ENCODE data around the gene RPS15. TPM values are rescaled to one million over a fixed set of nuclear protein-coding genes. Genes with fewer than 3 reads are reported as not detected.
"Not testable (repeated sequence)": the region's sequence is repeated elsewhere in the genome, so short reads cannot be mapped to it uniquely, and the experiment has no call there.

RPS15 gene
- total and polyA plus RNA-seq, 10 of the 15 experiments (the other 5 are each of a cell fraction or from before 2014, with no cell fraction given), result 559 to 3,158 (median 1,413) TPM

GRCh38 chr19:1437609-1438008 lies 587 bp upstream of the RPS15 start (continued):
- no peak for TF ChIP-seq EGR1 (IDR thresholded peaks at IDR 0.05; ENCODE audit: borderline replicate concordance in 1 of 2, low read depth in 2 of 2, low read length in 2 of 2)
- no peak for TF ChIP-seq CHD4 (IDR thresholded peaks at IDR 0.05)
- no peak for TF ChIP-seq RFX5 (IDR thresholded peaks at IDR 0.05; ENCODE audit: low read depth, low read length)
- TF ChIP-seq CHD1 (IDR thresholded peaks at IDR 0.05; ENCODE audit: low read depth, low read length), result no peak
- no peak for TF ChIP-seq IKZF1 (conservative IDR thresholded peaks at IDR 0.05)
- no peak for TF ChIP-seq JUND (IDR thresholded peaks at IDR 0.05; ENCODE audit: low read depth, low read length)
- TF ChIP-seq KLF5 (IDR thresholded peaks at IDR 0.05; ENCODE audit: partially characterized antibody), result no peak

- in situ Hi-C loops (cut with MboI) (no loop called here), intact Hi-C loops (cut with micrococcal nuclease; ENCODE audit: unreplicated experiment) (no loop called here)
- H3K27me3 ChIP-seq (replicated peaks in 1 of 2; ENCODE audit: control insufficient read depth in 2 of 2, insufficient read depth in 2 of 2, low read length in 1 of 2), result no peaks in the 10 kb centered on the region; a peak in 1 of 4 replicates
- ChIA-PET CTCF (no interaction called here), RAD21 (ENCODE audit: unreplicated experiment) (no interaction called here), SMC1A (ENCODE audit: uncharacterized antibody, unreplicated experiment) (no interaction called here), POLR2A (no interaction called here)
- peak overlapping the region; percentile 86 for H3K9ac ChIP-seq (ENCODE audit: control insufficient read depth, insufficient read depth, low read length)
- H3K79me2 ChIP-seq (ENCODE audit: control insufficient read depth, insufficient read depth, low read length), result peaks cover 30% of the 10 kb centered on the region
- peaks cover 8% of the 10 kb centered on the region for H3K4me1 ChIP-seq (ENCODE audit: control insufficient read depth, insufficient read depth, low read length)
- peaks cover 15 to 26% of the 10 kb centered on the region in 2 experiments for H3K36me3 ChIP-seq (ENCODE audit: control insufficient read depth in 2 of 2, insufficient read depth in 2 of 2, low read length in 1 of 2)
- no peak overlapping the region for H2AFZ ChIP-seq (ENCODE audit: control insufficient read depth, low read depth, low read length)
- TF ChIP-seq, protein P1, sequence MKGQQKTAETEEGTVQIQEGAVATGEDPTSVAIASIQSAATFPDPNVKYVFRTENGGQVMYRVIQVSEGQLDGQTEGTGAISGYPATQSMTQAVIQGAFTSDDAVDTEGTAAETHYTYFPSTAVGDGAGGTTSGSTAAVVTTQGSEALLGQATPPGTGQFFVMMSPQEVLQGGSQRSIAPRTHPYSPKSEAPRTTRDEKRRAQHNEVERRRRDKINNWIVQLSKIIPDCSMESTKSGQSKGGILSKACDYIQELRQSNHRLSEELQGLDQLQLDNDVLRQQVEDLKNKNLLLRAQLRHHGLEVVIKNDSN (IDR thresholded peaks at IDR 0.05; ENCODE audit: borderline replicate concordance, extremely low read length, insufficient read depth, low read depth, low read length), result peak; percentile 60
- TF ChIP-seq SMAD5 (IDR thresholded peaks at IDR 0.05; ENCODE audit: low read depth) (0 out of 2 replicates have a peak, but pooled peaks have one; percentile 15), RAD51 (IDR thresholded peaks at IDR 0.05) (peak; percentile 74; the same call in 1 of the 2 replicates), FOXM1 (IDR thresholded peaks at IDR 0.05; ENCODE audit: low read depth, low read length) (no peak)
- FAIRE-seq, result no peak
- WGBS (ENCODE audit: insufficient coverage, insufficient replicate concordance, low lambda C conversion rate, missing lambda C conversion rate), result under 1% methylated on average over 26 of the region's 26 CpGs
- ATAC-seq, result peak; percentile 32
- H3K4me3 ChIP-seq, result peak overlapping the region; percentile 98
- H3K4me2 ChIP-seq (ENCODE audit: control insufficient read depth, insufficient read depth), result peak overlapping the region; percentile 95; the same call in 1 of the 2 replicates
- no peak for DNase-seq (ENCODE audit: low read depth, low spot score)
- no TSS peak for BruUV-seq (replicated peaks)
- no peaks in the 10 kb centered on the region; the same call in 1 of the 2 replicates for H4K20me1 ChIP-seq (ENCODE audit: control insufficient read depth, insufficient read depth)
- H3K27ac ChIP-seq (ENCODE audit: control insufficient read depth, insufficient read depth), result peak overlapping the region; percentile 93
- no peaks in the 10 kb centered on the region for H3K9me3 ChIP-seq (replicated peaks; ENCODE audit: control insufficient read depth, insufficient read depth, low read length)
Observed at GRCh38 chr19:1438933-1439354, 748 bp downstream of the RPS15 start.

DNA sequence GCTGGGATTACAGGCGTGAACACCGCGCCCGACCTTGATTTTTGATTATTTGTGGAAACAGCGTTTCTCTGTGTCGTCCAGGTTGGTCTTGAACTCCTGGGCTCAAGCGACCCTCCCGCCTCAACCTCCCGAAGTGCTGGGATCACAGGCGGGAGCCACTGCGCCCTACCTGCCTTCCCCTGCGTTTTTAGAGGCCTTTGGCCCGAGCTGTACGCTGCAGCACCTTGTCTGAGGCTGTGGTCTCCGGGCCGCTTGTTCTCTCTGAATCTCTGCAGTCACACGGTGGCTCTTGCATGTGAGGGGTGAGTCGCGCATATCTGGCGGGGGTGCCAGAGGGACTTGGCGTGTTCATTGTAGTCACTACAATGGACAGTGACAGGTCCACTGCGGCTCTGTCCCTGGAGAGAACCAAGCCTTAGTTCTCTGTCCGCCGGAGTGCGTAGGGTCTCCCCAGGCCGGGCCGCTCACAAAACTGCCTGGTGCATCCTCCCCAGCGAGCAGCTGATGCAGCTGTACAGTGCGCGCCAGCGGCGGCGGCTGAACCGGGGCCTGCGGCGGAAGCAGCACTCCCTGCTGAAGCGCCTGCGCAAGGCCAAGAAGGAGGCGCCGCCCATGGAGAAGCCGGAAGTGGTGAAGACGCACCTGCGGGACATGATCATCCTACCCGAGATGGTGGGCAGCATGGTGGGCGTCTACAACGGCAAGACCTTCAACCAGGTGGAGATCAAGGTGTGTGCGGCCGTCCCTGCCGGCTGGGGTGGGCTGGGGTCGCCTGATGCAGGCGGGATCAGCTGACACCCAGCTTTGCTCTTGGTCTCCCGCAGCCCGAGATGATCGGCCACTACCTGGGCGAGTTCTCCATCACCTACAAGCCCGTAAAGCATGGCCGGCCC lies 1.6 kb downstream of the RPS15 start:
- peak overlapping the region; percentile 95 for H3K4me2 ChIP-seq (ENCODE audit: control insufficient read depth, insufficient read depth)
- H3K27ac ChIP-seq (ENCODE audit: control insufficient read depth, insufficient read depth), result peak overlapping the region; percentile 93
- DNase-seq (ENCODE audit: low read depth, low spot score); ATAC-seq; RAD21 ChIA-PET (ENCODE audit: unreplicated experiment); H4K20me1 ChIP-seq (ENCODE audit: control insufficient read depth, insufficient read depth); H3K9me3 ChIP-seq (replicated peaks; ENCODE audit: control insufficient read depth, insufficient read depth, low read length); FAIRE-seq; H3K27me3 ChIP-seq (replicated peaks in 1 of 2; ENCODE audit: control insufficient read depth in 2 of 2, insufficient read depth in 2 of 2, low read length in 1 of 2); H3K4me1 ChIP-seq (ENCODE audit: control insufficient read depth, insufficient read depth, low read length); intact Hi-C loops (cut with micrococcal nuclease; ENCODE audit: unreplicated experiment); CTCF ChIA-PET; BruUV-seq (replicated peaks); SMC1A ChIA-PET (ENCODE audit: uncharacterized antibody, unreplicated experiment); in situ Hi-C loops (cut with MboI); H2AFZ ChIP-seq (ENCODE audit: control insufficient read depth, low read depth, low read length); POLR2A ChIA-PET: not testable (repeated sequence)
- H3K79me2 ChIP-seq (ENCODE audit: control insufficient read depth, insufficient read depth, low read length), result peaks cover 30% of the 10 kb centered on the region
- H3K36me3 ChIP-seq (ENCODE audit: control insufficient read depth in 2 of 2, insufficient read depth in 2 of 2, low read length in 1 of 2), result peaks cover 15 to 23% of the 10 kb centered on the region in 2 experiments
- peak overlapping the region; percentile 98 for H3K4me3 ChIP-seq
- WGBS (ENCODE audit: insufficient coverage, insufficient replicate concordance, low lambda C conversion rate, missing lambda C conversion rate), result 53% methylated on average over 54 of the region's 57 CpGs
- peak overlapping the region; percentile 86 for H3K9ac ChIP-seq (ENCODE audit: control insufficient read depth, insufficient read depth, low read length)
